NCI-H187 treated with DMSO at 0.1 percent for 48 hours (cell line): ENCODE measurements around the gene ATG12.
A peak's percentile ranks its signal among the peaks of the same experiment; 100 is the strongest.
"Not testable (repeated sequence)": the region's sequence is repeated elsewhere in the genome, so short reads cannot be mapped to it uniquely, and the experiment has no call there.

Experiments
- DNase-seq: peaks from one replicate; lab custom pipeline; 2025; lab: John Stamatoyannopoulos, UW

Gene ATG12

DNA sequence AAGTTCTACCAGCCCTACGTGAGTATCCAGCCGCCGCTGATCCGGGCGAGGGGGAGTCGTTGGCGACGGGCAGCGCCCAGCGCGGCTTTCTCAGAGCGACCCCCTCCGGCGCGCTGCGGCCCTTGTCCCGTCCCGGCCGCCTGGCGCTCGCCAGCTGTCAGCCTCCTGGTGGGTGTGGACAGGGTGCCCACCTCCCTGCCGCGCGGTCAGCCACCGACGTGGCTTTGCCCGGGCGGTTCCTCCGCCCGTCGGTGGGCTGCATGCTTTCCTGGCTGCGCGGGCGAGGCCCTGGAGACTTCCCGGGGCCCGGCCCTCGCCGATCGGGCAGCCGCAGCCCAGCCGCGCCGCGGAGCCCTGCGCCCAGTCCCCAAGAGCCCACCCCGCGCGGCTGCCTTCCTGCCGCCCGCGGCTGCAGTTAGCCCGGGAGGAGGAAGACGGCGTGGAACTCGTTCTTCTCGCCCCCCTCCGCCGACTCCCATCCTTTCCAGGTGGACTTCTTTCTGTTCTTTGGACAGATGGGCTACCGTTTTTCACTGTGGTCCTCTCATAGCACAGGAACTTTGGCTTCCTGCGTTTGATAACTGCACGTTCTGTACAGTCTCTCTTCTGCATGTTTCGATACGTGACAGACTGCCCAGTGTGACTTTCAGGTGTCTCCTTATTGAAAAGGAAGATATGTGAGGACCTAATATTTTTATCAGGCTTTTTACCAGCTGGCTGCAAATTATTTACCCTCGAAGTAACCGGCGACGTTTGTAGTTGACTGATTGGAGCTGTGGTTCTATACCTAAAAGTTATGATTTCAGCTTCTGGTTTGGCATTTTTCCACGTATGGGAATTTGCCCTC, 947 bp upstream of the ATG12 start:
- no peak for DNase-seq

DNA sequence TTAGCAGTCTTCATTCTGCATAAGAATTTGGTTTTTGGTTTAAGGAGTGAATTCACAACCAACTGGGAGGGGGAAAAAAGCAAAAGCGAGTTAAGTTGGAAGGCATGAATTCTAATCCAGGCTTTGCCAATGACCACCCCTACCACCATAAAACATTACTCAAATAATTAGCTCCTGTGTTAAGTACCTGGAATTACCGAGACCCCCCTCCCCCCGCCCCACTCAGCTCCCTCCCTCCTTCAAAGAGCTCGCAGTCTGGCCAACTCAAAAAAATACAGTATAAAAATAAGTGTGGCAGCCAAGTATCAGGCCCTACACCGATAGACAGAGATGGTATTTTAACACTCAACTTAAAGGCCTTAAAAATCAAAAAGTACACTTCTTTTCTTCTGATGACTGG, 492 bp downstream of the ATG12 start:
- no peak for DNase-seq

DNA sequence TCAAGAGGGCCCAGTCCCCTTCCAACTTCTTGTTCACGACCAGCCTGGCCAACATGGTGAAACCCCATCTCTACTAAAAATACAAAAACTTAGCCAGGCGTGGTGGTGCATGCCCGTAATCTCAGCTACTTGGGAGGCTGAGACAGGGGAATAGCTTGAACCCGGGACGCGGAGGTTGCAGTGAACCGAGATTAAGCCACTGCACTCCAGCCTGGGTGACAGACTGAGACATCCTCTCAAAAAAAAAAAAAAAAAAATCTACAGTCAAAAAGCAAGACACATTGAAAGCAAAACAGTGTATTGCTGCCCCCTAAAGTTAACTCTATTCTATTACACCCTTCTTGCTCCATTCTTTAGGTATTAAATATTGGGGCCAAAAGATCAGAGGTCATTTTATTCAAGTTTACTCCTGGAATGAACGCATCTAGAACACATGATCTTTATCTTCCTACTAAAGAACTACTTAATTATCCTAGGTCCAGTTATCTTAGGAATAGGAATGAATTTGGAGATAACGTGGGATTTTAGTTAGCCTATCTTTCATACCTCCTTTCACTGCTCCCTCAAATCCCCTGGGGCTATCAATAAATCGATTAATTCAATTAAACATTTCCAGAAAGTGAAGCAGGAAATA, 2.4 kb downstream of the ATG12 start:
- DNase-seq: peak; percentile 12

DNA sequence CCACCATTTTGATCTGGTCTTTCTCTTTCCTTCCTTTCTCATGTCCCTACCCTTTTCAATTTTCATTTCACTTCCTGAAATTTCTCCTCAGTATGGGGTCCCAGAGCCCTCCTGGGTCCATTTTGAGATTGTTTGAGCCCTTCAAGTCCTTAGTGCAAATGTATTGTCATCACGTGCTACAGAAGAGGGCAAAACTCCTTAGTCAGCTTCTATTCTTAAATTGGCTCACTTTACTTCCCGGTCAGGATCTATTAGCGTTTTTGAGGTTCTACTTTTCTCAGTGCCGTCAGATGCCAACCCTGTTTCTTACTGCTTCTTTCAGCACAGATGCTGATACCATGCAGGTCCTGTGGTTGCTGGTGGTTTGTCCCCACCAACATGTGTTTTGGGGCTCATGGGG, 5.9 kb downstream of the ATG12 start:
- no peak for DNase-seq

DNA sequence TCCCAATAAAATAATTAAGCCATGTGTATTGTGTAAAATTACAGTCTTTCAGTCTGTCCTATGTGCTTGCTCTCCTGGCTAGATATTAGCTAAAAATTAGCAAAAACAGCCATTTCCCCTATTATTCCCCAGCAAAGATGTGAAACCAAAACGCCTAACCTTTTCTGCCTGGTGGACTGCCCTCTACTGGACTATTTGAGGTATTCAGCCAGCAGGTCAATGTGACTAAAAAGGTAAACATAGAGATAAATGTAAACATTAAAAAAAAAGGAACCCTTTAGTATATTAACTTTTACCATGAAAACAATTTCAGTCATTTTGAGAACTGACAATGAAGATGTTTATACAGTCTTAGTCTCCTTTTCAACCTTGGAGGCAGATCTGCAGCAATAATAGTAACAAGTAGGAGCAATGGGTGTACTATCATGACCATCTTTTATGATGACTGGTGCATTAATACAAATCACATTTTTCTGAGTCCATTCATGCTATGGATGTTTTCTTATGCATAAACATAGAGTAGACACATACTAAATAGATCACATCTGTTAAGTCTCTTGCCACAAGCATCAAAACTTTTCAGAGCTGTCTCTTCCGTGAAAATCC, 10.1 kb downstream of the ATG12 start:
- DNase-seq: no peak

DNA sequence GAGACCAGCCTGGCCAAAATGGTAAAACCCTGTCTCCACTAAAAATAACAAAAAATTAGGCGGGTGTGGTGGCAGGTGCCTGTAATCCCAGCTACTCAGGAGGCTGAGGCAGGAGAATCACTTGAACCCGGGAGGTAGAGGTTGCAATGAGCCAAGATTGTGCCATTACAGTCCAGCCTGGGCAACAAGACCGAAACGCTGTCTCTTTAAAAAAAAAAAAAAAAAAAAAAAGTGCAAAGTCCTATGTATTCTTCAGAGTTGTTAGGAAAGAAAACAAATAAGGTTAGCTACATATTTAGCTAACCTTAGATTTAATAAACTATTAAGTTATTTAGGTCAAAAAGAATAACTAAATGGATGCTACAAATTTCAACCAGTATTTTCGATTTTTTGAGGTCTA, 11.5 kb downstream of the ATG12 start:
- DNase-seq: no peak

DNA sequence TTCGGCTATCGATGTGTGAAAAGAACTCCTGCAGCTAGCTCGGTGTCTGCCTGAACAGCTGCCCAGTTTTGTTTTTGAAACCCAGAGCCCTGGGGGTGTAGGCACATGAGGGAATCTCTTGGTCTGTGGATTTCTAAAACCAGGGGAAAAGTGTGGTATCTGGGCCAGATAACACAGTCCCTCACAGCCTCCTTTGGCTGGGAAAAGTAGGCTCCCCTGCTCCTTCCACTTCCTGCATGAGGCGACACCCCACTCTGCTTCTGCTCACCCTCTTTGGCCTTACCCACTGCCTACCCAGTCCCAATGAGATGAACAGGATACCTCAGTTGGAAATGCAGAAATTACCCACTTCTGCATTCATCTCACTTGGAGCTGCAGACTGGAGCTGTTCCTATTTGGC, 15.4 kb downstream of the ATG12 start:
- no peak for DNase-seq

DNA sequence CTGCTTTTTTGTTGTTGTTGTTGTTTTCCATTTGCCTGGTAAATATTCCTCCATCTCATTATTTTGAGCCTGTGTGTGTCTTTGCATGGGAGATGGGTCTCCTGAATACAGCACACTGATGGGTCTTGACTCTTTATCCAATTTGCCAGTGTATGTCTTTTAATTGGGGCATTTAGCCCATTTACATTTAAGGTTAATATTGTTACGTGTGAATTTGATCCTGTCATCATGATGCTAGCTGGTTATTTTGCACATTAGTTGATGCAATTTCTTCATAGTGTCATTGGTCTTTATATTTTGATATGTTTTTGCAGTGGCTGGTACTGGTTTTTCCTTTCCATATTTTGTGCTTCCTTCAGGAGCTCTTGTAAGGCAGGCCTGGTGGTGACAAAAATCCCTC, 16.4 kb downstream of the ATG12 start:
- not testable (repeated sequence) for DNase-seq

DNA sequence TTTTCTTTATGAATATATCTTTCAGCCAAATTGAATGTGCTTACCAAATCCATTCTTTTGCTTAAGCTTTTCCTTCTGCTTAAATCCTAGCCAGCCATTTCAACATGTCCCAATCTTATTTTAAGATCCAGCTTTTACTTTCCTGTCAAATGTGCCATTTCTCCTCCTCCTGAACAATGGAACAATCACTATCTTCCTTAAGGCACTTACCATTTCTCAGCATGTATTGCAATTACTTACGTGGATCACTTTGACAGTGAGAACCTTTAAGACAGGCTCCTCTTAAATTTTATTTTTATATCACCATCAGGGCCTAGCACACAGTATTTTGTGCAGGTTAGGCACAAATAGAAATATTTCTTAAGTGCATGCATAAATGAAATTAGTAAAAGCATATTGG, 20.5 kb downstream of the ATG12 start:
- no peak for DNase-seq

DNA sequence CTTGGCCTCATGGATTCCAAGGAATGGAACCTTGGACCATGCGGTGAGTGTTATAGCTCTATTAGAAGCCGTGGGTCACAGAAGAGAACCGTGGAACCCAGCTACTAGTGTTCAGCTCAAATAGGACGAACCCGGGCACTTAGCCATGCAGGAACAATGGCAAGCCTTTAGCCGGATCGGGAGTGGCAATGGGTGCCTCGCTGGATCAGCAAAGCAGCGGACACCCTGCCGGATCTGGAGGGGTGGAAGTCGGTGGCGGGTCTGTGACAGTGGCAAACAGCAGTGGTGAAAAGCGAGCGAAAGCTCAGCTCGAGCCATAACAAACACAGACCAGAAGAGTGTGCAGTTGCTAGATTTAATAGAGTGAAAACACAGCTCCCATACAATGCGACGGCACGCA, 22.5 kb downstream of the ATG12 start:
- DNase-seq: no peak

DNA sequence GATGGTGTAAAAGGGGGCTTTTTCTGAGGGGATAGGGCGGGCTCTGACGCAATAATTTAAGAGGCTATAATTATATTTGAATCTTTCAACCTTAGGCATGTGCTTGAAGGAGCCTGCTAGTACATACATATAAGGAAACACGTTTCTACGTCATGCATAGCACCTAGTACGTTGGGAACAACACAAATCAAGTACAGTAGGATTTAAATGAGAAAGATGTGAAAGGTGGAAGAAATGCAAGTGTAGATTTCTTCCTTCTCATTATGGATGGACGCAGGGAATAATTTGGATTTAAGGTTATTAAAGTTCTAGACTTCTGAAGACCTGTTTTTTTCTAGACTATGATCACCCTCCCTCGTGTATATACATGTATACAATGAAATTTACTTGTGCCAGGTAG, 24.0 kb downstream of the ATG12 start:
- DNase-seq: no peak

DNA sequence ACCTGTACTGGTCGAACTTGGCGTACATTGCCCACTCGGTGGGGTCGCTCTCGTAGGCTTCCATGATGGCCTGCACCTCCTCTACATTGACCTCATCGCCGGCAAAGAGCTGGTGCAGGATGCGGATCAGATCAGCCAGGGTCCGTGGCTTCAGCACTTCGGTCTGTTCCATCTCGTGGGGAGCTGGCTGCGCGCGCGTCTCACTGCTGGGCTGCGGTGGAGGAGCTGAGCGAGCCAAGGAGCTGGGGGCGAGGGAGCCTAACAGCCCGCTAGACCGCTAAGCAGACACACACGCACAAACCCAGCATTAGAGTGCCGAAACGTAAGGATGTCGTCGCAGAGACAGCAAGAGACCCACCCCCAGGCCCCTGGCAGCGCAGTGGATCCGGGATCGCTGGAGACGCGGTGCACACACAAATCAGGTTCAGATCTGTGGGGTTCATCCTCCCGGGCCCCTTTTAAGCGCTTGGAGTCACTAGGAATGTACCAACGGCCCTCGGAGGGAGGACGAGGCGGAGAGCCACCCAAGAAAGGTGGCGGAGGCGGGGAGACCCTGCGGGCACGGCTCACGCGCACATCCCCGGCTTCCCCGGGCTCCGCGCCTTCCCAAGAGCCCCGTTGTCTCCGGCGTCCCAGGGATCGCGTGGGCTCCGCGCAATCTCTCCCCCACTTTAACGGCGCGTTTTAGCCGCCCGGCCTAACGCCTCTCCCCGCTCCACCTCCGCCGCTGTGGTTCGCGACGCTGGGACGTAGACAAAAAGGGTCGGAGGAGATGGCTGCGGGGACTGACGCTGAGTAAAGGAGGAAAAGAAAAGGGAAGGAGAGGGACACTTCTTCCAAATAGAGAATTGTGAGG, 24.9 kb downstream of the ATG12 start, which contains the start of gene CDO1:
TSS of gene CDO1 (minus strand) at position 434 of the 856 bp plus-strand sequence. CDS start at position 172, 262 bp downstream.
- DNase-seq: no peak

DNA sequence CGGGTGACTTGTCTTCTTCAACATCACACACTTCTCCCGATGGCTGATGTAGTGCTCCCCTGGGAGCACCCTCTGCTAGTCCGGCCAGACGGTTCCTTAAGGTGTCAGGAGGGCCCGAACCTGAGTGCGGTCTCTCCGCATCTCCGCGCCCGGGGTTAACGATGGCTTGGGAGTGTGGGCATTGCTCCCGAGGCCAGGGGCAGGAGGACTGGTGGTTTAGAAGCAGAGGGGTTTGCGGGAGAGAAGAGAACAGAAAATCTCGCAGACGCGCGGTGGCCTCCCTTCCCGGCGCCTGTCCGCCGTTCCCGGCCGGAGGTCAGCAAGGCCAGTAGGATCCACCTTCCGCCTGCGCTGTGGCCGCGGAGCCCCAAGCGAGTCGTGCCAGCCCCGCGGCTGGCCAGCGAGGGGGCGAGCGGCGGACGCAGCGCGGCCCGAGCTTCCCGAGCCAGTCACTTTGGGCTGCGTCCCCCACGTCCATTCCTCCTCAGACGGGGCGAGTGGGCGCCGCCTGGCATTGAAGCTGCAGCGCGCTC, 25.6 kb downstream of the ATG12 start:
- DNase-seq: no peak

DNA sequence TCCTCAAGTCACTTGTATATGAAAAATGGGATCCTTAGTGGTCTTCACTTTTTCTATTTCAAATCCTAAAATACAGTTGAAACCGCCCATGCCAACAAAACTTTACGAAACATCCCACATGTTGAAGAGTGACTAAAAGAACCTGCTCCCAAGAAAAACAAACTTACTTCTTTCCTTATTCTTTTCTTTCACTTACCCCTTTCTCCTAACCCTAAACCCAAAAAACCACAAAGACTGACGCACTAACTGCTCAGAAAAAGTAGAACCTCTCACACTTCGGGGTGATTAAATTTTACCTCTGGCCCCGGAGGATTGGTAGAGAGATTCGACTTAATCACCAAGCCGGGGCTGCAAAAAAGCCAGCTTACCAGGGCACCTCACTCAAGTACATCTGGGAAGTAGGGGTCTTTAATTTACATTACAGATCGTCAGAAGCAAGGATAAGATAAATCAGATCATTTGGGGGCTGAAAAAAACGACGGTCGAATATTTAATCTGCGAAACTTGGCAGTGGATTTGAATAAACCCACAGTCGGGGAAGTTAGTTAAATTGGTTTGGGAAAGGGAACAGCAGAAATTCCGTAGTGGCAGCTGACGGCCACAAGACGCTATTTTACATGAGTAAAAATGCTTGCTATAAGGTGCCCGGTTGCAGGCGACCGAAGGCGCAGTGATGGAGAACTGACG, 26.2 kb downstream of the ATG12 start:
- no peak for DNase-seq

DNA sequence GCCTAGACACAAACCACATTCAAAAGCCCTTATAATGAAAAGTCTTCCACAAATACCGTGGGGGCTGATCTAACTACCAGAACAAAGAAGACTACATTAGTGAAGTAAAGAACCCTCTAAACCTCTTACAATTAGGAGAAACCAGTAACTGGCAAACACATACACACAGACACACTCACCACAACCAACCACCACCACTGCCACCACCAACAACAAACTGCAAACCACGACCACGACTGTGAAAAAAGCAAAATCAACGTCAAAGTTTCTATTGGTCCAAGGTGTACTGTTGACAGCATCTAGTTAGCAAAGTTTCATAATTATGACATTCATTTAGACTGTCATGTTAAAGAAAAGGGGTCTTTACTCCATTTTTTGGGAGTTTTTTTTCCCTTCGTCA, 27.6 kb downstream of the ATG12 start:
- no peak for DNase-seq

DNA sequence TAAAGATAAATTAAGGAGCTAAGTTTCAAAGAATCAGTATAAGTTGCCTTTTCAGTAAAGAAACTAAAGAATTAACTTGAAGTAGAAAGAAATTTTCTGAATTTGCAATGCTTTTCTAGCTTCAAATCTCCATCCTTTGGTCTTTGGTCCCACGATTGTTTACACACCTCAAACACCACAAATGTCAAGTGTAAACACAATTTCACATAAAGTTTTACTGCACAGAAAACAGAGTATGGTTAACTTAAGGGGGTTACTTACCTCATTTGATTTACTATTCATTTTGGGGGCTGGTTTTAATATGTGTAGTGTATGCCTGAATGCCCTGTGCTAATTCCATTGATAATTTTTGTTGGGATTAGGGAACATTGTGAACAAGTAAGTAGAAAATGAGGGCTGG, 29.0 kb downstream of the ATG12 start:
- DNase-seq: no peak

DNA sequence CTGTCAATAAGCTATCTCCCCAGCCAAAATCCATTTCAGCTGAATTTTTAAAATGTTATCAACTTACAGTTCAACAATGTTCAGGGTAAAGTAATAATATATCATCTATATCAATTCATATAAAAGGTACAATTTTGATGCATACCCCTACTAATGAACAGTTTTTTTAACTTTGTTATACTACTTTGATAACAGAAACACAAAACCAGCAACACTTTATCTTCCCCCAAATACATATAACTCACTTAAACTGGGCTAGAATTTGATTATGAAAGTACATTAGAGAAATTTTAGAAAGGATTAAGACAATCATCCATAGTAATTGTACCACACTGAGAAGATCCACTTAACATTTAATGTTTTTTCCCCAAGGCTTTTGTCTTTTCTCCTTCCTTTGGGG, 30.0 kb downstream of the ATG12 start:
- DNase-seq: no peak

DNA sequence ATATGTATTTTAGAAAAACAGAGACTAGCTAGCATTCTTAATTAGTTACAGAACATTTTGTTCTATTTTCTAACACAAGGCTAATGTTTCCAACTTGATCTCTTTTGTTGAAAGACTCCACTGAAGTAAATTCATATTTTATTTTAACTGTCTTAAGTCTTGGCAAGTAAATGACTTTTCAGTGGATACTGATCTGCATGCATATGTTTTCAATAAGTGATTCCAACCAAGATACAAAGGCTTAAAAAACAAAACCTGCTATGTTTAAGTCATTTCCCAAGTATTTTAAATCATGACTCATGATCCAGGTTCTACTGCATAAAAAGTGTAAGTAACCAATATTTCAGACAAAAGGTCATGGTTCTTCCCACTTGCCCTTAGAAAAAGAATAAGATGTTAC, 30.6 kb downstream of the ATG12 start:
- DNase-seq: no peak

DNA sequence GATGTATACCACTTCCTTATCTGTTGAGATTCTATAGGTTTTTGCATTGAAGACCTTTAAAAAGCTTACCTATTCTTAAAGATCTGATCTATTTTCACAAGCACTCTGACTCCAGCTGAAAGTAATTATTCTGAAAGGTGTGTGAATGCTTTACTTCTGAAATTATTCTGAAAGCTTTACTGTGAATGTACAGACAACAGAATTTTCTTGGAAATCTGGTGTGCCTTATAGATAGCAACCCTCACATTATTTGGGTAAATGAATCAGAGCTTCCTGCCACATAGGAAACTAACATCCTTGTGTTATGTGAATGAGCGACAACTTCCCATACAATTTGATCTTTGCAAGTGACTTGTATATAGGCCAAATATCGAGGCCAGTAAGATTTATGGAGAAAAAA, 31.4 kb downstream of the ATG12 start:
- DNase-seq: no peak

DNA sequence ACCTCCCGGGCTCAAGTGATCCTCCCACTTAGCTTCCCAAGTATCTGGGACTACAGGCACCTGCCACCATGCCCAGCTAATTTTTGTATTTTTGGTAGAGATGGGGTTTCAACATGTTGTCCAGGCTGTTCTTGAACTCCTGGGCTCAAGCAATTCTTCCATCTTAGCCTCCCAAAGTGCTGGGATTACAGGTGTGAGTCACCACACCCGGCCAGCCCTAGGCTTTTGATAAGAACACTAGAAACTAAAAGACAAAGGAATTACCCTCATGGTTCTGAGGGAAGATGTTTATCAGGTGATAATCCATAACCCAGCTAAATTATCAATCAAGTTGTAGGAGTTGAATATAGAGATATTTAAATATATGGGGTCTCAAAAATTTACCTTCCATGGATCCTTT, 33.3 kb downstream of the ATG12 start:
- DNase-seq: not testable (repeated sequence)

DNA sequence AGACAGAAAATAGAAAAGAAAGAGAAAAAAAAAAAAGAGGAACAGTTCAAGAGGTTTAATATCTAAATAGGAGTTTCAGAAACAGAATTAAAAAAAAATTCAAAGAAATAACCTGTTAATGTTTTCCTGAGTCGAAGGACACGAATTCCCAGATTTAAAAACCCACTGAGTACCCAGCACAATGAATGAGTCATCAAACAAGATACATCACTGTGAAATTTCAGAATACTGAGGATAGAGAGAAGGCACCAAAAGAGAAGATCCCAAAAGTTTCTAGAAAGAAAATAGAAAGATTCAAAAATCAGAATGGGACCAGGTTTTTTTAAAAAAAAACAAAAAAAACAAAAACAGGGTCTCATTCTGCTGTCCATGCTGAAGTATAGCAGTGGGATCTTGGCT, 33.7 kb downstream of the ATG12 start:
- no peak for DNase-seq
